CD4-positive, alpha-beta T cell treated with Interleukin-21 for 1 hour (primary cell): Measurements from ENCODE around the gene TNS2.
A peak's percentile ranks its signal among the peaks of the same experiment; 100 is the strongest.

Source experiments
- DNase-seq: peaks from one replicate; pipeline ENCODE4 v3.0.0-alpha.2; 2020

Gene TNS2

DNA sequence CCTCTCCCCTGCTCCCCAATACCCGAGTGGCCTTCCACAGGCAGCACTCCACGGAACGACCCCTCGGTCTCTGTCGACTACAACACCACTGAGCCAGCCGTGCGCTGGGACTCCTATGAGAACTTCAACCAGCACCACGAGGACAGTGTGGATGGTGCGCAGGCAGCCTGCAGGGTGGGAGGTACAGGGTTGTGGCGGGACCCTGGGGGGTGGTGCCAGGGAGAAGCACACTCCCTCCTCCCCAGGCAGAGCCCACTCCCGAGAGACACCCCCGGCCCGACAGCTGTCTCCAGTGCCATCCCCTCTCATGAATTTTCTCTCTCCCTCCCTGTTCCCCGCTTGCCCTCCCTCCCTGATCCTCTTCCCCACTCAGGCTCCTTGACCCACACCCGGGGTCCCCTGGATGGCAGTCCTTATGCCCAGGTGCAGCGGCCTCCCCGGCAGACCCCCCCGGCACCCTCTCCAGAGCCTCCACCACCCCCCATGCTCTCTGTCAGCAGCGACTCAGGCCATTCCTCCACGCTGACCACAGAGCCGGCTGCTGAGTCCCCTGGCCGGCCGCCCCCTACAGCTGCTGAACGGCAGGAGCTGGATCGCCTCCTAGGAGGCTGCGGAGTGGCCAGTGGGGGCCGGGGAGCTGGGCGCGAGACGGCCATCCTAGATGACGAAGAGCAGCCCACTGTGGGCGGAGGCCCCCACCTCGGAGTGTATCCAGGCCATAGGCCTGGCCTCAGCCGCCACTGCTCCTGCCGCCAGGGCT lies 9.0 kb downstream of the TNS2 start:
- no peak for DNase-seq

DNA sequence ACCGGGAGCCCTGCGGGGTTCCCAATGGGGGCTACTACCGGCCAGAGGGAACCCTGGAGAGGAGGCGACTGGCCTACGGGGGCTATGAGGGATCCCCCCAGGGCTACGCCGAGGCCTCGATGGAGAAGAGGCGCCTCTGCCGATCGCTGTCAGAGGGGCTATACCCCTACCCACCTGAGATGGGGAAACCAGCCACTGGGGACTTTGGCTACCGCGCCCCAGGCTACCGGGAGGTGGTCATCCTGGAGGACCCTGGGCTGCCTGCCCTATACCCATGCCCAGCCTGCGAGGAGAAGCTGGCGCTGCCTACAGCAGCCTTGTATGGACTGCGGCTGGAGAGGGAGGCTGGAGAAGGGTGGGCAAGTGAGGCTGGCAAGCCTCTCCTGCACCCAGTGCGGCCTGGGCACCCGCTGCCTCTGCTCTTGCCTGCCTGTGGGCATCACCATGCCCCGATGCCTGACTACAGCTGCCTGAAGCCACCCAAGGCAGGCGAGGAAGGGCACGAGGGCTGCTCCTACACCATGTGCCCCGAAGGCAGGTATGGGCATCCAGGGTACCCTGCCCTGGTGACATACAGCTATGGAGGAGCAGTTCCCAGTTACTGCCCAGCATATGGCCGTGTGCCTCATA lies 9.7 kb downstream of the TNS2 start:
- no peak for DNase-seq

DNA sequence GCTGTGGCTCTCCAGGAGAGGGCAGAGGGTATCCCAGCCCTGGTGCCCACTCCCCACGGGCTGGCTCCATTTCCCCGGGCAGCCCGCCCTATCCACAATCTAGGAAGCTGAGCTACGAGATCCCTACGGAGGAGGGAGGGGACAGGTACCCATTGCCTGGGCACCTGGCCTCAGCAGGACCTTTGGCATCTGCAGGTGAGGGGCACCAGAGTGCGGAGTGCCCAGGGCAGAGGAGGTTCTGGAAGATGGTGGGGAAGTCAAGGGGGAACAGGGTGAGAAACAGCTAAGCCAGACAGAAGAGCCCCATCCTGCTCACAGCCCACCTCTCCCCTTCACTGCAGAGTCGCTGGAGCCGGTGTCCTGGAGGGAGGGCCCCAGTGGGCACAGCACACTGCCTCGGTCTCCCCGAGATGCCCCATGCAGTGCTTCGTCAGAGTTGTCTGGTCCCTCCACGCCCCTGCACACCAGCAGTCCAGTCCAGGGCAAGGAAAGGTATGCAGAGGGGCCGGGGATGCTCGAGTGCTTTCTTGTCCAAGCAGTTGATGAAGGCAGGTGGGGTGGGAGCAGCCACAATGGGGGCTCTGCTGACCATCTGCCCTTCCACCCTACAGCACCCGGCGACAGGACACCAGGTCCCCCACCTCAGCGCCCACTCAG lies 10.3 kb downstream of the TNS2 start:
- no peak for DNase-seq

DNA sequence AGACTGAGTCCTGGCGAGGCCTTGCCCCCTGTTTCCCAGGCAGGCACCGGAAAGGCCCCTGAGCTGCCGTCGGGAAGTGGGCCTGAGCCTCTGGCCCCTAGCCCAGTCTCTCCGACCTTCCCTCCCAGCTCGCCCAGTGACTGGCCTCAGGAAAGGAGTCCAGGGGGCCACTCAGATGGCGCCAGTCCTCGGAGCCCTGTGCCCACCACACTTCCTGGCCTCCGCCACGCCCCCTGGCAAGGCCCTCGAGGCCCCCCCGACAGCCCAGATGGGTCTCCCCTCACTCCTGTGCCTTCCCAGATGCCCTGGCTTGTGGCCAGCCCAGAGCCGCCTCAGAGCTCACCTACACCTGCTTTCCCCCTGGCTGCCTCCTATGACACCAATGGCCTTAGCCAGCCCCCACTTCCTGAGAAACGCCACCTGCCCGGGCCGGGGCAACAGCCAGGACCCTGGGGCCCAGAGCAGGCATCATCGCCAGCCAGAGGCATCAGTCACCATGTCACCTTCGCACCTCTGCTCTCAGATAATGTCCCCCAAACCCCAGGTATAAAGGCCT lies 10.9 kb downstream of the TNS2 start:
- DNase-seq = no peak

DNA sequence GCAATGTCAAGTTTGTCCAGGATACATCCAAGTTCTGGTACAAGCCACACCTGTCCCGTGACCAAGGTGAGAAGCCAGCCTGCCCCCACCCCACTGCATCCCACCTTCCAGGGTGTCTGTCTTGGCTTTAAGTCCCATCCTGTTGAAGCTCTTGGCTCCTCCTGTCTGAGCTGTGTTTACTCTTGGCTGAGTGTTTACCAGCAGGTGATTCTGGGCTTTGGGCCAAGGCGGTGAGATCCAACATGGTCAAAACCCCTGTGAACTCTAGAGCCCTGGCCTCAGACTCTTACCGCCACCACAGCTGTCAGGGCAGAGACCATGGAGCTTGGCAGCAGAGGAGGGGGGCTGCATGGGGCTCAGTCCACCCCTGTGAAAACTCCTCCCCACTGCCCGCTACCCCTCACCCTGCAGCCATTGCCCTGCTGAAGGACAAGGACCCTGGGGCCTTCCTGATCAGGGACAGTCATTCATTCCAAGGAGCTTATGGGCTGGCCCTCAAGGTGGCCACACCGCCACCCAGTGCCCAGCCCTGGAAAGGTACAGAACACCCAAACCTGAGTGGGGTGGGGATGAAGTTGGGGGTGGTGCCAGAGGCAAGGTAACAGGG lies 11.6 kb downstream of the TNS2 start:
- no peak for DNase-seq

DNA sequence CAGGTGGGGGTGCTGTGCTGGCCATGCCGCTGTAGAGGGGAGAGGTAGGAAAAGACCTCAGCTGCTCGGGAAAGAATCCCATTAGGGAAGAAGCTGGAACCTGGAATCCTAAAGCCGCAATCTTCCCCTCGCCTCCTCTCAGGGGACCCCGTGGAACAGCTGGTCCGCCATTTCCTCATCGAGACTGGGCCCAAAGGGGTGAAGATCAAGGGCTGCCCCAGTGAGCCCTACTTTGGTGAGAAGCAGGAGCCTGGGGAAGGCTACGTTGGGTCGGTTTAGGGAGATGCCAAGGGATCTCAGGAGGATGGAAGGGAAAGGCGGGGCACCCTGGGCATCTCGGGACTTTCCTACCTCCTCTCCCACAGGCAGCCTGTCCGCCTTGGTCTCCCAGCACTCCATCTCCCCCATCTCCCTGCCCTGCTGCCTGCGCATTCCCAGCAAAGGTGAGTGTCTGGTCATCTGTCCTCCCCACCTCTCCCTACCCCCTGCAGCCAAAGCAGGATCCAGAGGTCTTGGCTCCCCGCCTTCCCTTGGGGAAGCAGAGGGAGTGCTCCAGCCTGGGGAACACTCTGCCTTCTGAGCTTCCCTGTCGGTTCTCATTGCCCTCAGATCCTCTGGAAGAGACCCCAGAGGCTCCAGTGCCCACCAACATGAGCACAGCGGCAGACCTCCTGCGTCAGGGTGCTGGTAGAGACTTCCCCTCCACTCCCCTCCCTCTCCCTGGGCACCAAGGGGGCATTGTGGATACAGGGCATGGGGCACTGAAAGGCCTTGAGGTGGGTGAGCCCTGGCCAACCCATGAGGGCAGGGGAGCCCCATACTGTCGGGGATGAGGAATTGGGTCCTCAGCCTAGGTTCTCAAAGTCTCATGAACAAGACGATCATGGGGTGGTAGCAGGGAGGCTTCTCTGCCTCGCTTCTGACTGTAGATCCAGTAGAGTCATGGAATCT lies 12.4 kb downstream of the TNS2 start:
- no peak for DNase-seq

DNA sequence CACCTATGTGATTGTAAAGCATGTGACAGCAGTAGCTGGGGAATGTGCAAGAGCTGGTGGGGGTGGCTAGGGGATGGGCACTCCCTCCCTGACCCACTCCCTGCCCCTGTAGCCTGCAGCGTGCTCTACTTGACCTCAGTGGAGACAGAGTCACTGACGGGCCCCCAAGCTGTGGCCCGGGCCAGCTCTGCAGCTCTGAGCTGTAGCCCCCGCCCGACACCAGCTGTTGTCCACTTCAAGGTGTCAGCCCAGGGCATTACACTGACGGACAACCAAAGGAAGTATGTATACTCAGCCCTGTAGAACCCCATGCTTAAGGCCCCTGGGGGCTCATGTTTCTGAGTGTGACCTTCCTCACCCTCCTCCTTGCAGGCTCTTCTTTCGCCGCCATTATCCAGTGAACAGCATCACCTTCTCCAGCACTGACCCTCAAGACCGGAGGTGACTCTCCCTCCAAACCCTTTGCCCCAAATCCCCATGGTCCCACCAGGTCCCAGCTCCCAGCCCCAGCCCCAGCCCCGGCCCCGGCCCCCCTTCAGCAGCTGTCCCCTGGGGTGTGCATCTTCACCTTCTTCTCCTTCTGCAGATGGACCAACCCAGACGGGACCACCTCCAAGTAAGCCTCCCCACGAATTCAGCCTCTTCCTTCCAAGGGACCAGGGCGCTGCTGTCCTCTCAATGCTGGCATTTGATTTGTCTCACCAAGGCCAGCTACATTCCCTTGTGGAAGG lies 13.3 kb downstream of the TNS2 start:
- DNase-seq = no peak

DNA sequence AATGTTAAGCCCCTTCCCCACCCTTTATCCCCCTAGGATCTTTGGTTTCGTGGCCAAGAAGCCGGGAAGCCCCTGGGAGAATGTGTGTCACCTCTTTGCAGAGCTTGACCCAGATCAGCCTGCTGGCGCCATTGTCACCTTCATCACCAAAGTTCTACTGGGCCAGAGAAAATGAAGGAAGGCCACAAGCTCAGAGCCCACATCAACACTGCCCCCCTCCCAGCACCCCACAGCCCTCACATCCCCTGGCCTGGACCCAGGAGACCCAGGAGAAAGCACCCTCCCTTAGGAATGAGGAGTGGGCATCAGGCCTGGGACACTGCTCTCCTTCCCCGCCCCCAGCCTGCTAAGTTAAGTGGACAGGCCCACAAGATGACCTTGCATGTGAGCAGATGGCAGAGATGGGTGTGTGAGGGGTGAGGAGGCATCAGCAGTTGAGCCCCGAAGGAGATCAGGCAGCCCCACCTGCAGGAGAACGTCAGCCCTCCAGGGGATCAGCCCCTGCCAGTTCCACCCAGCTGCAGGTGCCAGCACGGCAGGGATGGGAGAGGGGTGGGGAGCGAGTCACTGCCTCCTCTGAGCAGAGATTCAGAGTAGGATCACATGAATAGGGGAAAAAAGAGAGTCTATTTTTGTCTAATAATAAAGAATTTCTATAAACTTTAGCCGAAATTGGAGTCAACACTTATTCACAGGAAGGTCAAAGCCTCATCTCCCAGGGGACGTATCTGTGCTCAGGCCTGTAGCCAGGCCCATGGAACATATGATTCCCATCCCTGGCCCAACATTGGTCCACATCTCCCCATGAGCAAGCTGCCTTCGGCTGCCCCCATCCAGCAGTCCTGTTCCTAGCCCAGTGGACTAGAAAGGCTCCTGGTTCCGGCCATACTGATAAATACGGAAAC lies 14.1 kb downstream of the TNS2 start:
- no peak for DNase-seq

DNA sequence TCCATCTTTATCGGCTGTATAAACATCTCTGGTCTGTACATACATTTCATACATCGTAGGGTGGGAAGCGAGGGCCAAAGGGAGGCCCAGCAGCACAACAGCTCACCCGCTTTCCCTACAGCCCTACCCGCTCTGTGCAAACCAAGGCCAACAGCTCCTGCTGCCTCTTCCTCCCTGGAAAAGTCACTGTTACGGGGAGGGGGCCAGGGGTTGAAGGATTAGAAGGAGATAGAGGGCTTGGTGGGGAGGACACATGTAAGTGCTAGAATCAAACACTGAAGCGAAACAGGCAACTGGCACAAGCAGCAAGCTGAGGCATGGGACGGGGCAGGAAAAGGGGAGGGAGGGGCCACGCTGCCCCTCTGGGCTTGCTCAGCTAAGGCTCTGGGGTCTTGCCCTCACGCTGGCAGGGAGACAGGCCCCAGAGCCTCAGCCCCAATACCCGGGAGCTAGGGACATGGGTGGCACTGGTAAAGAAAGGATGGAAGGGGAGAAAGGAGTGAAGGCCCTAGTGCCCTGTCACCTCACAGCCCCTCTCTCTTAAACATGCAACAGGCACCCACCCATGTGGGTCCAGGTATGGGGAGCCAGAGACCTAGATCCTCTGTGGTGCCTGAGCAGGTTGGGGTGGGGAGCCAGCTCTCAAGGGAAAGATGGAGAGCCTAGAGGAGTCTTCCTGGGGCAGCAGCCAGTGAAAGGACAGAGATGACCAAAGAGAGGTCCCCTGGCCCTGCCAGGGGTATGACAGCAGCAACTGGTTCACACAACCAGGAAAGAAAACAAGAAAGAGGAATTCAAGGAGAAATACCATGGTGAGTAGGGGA lies 15.0 kb downstream of the TNS2 start:
- DNase-seq = no peak

DNA sequence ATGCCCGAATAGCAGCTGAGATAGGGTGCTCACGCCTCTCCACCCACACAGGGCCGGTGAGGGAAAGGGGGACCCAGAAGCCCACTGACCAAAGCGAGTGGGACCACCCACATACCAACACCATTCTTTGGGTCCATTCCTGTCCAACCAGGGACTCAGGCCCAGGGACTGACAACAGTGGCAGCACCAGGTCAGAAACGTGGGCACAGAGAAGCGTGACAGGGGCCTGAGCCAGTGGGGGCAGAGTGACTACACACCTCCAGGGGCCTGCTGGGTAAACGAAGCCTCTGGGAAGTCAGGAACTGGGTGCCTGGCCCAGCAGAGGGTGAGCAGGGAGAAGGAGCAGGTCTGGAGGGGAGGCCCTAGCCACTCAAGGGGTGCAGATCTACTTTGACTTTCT lies 15.6 kb downstream of the TNS2 start:
- no peak for DNase-seq

DNA sequence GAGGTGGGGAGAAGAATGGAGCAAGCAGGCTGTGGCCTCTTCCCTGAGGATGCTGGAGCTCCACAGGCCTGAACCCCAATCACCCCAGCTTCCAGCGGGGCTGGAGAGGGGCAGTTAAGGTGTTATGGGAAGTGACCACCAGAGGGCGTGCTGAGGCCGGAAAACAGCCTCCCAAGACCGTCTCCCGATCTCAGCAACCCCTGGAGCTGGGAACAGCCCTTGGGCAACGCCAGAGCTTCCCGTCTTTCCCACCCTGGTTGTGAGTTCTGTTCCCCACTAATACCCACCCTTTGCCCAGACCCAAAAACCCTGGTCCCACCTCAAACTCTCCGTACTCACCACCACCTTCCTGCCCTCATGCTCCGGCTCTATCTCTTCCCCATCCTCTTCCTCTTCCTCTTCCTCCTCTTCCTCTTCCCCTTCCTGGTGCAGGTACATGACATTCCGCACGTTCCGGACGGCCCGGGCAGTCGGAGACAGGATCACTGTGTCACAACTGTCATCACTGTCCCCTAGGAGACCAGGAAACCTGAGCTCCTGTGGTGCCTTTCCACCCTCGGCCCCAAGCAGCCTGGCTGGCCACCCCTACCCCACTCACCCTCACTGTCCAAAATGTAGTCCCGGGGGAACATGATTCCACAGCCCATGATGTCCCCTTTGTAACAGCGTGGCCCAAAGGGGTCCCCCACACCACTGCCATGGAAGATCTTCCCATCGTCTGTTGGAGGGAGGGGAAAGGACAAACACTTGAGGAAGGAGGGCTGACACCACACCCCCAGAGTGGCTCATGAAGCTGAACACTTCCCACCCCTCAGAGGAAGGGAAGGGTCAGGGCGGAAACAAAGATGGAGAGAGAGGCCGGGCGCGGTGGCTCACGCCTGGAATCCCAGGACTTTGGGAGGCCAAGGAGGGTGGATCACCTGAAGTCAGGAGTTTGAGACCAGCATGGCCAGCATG lies 16.4 kb downstream of the TNS2 start:
- peak; percentile 64 for DNase-seq

DNA sequence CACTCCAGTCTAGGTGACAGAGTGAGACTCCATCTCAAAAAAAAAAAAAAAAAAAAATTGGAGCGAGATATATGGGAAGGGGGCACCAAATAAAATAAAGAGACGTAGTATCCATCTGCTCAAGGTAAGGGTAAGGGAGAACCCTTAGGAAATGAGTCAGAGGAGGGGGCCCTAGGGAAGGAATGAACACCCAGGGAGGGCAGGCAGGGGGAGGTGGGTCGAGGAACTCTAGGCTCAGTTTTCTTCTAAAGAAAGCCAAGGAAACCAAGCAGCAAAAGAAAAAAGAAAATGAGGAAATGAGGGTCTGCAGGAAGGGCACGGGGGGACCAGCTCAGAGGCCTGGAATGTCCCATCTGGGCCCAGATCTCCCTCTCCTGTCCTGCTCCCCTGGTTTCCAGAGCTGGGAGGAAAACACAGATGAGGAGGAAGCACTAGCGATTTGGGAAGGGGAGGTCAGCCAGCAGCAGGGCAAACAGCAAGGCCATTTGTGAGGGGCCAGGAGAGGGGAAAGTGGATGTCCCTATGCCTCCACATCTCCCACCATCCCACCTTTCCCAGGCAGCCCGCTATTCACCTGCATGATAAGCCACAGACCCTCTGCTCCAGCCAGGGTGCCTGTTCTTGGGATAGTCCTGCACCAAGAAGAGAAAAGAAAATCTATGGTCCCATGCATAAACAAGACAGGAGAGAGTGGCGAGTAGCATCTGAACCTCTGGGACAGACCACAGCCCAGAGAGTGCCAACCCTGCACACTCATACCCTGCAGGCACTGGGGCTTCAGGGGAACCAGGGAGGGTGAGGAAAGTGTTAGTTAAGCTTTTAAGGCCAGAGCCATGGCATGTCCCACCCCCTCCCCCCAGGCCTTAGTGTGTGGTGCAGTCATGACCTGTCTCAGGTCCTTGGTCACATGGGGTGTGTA lies 17.5 kb downstream of the TNS2 start:
- DNase-seq = no peak

DNA sequence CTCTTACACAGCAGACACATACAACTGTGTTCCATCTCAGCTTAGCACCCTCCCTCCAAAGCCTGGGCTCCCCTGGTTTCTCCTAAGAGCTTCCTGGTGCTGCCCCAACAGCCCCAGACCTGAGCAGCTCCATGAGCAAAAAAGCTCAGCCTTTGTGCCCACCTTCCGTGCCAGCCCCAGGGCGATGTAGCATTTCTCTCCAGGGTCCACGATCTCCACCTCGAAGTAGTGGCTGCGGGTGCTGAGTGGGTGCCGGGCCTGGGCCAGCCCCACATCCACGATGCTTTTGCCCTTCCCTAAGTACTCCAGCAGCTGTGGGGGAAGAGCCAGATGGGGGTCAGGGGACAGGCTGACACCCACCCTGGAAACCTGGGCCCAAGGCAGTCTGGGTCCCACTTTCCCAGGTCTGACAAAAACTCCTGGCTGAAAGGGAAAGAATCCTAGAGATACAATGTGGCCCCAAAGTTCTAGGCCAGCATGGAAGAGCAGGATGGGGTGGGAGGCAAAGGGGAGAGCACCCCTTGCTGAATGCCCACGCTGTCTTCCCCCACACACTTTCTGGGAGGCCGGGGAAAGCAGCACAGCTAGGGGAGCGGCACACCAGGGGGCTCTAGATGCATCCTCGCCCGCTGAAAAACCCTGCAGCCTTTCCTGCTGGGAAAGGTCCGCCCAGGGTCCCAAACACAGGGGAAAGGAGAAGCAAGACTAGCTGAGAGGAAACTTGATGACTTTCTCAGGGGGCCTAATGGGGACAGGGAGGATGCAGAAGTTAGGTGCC lies 18.3 kb downstream of the TNS2 start:
- no peak for DNase-seq

DNA sequence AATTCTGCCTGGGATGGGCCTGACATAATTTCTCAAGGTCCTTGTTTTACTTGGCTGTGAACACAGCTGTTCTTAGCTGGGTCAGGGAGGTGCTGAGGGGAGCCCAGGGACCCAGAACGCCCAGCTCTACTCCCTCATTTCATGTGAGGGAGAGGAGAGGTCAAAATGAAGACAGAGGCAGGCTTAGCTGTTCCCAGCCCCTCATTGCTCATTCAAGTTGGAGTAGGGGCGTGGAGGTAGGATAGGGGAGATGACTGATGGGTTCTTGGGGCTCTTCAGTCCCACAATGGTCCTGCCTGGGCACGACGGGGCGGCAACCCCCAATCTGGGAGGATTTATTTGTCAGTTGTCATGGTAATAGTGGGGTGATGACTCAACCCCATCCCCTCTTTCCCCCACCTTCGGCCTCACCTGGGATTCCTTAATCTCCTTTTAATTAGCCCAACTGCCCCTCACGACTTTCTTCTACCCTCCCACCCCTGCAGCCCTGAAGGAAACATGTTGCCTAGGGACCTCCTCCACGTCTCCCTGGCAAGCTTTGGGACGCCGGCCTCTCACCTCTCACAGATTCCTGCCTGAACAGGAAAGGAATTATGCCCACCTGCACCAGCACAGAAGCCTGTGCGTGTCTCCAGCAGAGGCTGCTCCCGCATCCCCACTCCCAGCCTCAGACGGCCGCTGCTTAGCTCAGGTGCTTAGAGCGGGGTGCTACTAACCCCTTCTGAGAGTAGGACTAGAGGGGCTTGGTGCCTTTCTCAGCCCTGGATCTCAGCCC lies 19.1 kb downstream of the TNS2 start:
- DNase-seq = no peak

DNA sequence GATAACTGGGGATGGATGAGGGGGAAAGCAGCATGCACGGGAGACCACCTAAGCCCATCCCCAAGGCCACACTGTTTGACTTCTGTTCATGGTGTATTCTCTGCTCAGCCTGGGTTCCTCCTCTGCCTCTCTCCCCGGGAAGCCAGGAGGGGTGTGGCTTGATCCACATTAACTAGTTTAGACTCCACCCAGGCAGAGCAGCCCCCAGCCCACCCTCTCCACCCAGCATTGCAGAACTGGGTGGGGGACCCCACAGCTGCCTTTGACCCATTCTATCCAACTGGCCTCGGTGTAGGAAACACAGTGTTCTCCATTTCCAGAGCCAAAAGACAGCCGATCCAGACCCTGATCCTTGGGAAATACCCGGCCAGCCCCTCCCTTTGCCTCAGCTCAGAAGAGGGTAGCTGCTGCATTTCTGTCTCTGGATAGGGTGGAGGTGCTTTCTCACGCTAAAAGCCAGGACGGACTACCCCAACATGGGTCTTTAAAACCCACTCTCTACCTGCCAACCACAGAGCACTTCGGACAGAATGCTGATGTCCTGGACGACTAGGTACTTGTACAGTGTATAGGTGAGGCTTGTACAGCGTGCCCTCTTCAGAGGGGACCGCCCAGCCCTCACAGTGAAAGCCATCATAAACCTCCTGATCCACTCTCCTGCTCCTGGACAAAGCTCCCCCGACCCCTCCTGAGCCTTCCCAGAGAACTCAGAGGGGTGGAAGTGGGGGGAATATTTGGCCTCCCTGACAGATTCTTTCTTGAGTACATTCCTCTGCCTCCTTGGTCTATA lies 20.0 kb downstream of the TNS2 start:
- no peak for DNase-seq
